22Rv1 (cell line): ENCODE results near the gene TMEM150B.

Source experiments
- H3K27ac ChIP-seq: fragments of 450-650 bp; 2 replicates; pipeline ENCODE4 v1.5.1; 2017
- CTCF ChIP-seq: fragments of 450-650 bp; IDR thresholded peaks from 2 replicates; pipeline ENCODE4 v1.5.1; 2017; ENCODE audit warnings: mild to moderate bottlenecking
- ZFX ChIP-seq: fragments of 450-650 bp; IDR thresholded peaks from 2 replicates; pipeline ENCODE4 v1.6.1; 2017; ENCODE audit warnings: antibody characterized with exemption, borderline replicate concordance

Gene TMEM150B

GRCh38 chr19:55315956-55316525 is 9.1 kb downstream of the TMEM150B start:
- no peak overlapping the region for H3K27ac ChIP-seq
- TF ChIP-seq CTCF: no peak

- no peak overlapping the region for H3K27ac ChIP-seq
- TF ChIP-seq CTCF (no peak), ZFX (no peak)
Measured at GRCh38 chr19:55314396-55314795, 10.7 kb downstream of the TMEM150B start.

- H3K27ac ChIP-seq: no peak overlapping the region
- TF ChIP-seq ZFX: no peak
Measured at GRCh38 chr19:55312621-55313512, 12.3 kb downstream of the TMEM150B start.

GRCh38 chr19:55311797-55312196 is 13.3 kb downstream of the TMEM150B start:
- no peak overlapping the region for H3K27ac ChIP-seq
- no peak for TF ChIP-seq CTCF
- TF ChIP-seq ZFX: no peak

- TF ChIP-seq ZFX: no peak
- no peak for TF ChIP-seq CTCF
Measured at GRCh38 chr19:55311397-55311796, 13.7 kb downstream of the TMEM150B start.

GRCh38 chr19:55310498-55310897 is 14.6 kb downstream of the TMEM150B start:
- H3K27ac ChIP-seq: no peak overlapping the region
- TF ChIP-seq ZFX: no peak
- TF ChIP-seq CTCF: no peak

More at GRCh38 chr19:55311397-55311796, 13.7 kb downstream of the TMEM150B start:
- H3K27ac ChIP-seq: no peak overlapping the region

GRCh38 chr19:55309448-55309847 is 15.7 kb downstream of the TMEM150B start:
- TF ChIP-seq CTCF (no peak), ZFX (no peak)

More at GRCh38 chr19:55309448-55309847, 15.7 kb downstream of the TMEM150B start:
- H3K27ac ChIP-seq: no peak overlapping the region
